Activated CD4-positive, alpha-beta memory T cell treated with anti-CD3 and anti-CD28 coated beads for 36 hours (primary cell): ENCODE measurements around the gene PLXNA2. TPM values are rescaled to one million over a fixed set of nuclear protein-coding genes. Genes with fewer than 3 reads are reported as not detected.

Experiments used
- CTCF ChIA-PET: fragments of 350-600 bp; sonication (Branson Sonifier 250); formaldehyde crosslinking; loops from one replicate; lab custom pipeline; 2021; ENCODE audit warnings: antibody characterized with exemption, inconsistent platforms; lab: Charles Lee
- POLR2A ChIA-PET: fragments of 350-600 bp; sonication (Branson Sonifier 250); formaldehyde crosslinking; loops from one replicate; lab custom pipeline; 2021; ENCODE audit warnings: antibody characterized with exemption; lab: Charles Lee
- DNase-seq: peaks from one replicate; pipeline ENCODE4 v3.0.0-alpha.2; 2020
- H3K27ac Mint-ChIP-seq: one replicate; pipeline ENCODE4 v1.8.0; 2021; ENCODE audit warnings: mixed read lengths
- H3K27me3 Mint-ChIP-seq: one replicate; pipeline ENCODE4 v1.8.0; 2021; ENCODE audit warnings: mixed read lengths
- H3K36me3 Mint-ChIP-seq: one replicate; pipeline ENCODE4 v1.8.0; 2021; ENCODE audit warnings: mixed read lengths
- H3K4me1 Mint-ChIP-seq: one replicate; pipeline ENCODE4 v1.8.0; 2021; ENCODE audit warnings: low read depth, mixed read lengths
- H3K4me3 Mint-ChIP-seq: one replicate; pipeline ENCODE4 v1.8.0; 2021; ENCODE audit warnings: mild to moderate bottlenecking, mixed read lengths
- H3K9me3 Mint-ChIP-seq: one replicate; pipeline ENCODE4 v1.8.0; 2021; ENCODE audit warnings: mixed read lengths
- intact Hi-C: fragments of 100-400 bp; cut with micrococcal nuclease; formaldehyde crosslinking; loops from one replicate; pipeline ENCODE4 v1.15.1; 2023
- total RNA-seq, 2 experiments: library from RNA; stranded (reverse); gene quantifications; one replicate each; pipeline ENCODE4 v1.2.3, GENCODE V29; 2021

Gene PLXNA2
- total RNA-seq, 2 experiments from 2014 or later: 0.29 to 0.34 TPM

DNA sequence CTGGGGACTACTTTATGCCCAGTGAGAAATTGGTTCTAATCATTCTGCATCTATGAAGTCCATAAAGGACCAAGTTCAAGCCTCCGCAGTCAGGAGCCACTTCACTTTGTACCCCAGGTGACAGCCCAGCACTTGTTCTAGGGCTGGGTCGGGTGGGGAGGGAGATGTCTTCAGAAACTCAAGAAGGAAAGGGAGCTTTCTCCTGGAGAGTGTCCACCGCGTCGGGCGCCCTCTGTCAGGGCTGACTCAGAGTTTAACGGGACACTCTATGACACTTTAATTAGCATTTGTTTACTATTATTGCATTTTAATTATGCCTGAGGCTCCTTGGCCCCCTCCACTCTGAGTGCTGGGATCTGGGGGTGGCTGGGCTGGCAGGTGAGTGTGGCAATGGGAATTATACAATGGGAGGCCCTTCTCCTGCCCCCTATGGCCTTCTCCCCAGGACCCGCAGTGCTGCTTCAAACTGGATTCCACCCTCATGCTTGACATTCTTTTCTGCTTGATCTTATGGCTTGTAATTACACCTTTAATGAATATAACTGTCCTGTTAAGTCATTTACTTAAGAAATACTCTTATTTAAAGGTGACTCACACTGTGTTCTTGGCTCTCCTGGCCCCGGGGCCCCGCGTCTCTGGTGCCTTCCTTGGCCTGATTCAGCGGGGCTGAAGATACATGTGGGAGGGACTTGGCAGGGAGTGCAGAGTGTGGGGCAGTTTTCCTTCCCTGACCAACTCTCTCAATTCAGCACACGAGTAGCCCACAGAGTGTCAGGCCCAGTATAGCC is 136.6 kb downstream of the PLXNA2 start:
- no peak for DNase-seq
- ChIA-PET POLR2A (no interaction called here), CTCF (no interaction called here)
- intact Hi-C loops: no loop called here
- H3K9me3 Mint-ChIP-seq: no peaks in the 10 kb centered on the region
- H3K4me3 Mint-ChIP-seq: no peak overlapping the region
- no peaks in the 10 kb centered on the region for H3K27me3 Mint-ChIP-seq
- no peaks in the 10 kb centered on the region for H3K36me3 Mint-ChIP-seq
- H3K27ac Mint-ChIP-seq: no peak overlapping the region
- no peaks in the 10 kb centered on the region for H3K4me1 Mint-ChIP-seq

DNA sequence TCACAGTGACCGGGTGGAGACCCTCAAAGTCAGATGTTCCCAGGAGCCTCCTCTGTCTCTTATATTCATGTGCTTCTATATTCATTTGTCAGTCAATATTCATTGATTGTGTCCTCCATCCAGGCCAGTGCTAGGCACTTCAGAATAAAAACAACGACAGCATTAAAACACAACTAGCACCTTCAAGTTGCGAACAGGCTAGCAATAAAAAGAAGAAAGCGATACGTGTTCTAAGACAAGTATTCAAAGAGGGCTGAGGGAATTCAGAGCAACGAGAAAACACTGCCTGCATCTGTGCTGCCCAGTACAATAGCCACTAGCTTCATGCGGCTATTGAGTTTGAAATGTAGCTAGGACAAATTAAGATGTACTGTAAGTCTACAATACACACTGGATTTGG is 138.0 kb downstream of the PLXNA2 start:
- Mint-ChIP-seq H3K36me3 (no peaks in the 10 kb centered on the region), H3K9me3 (no peaks in the 10 kb centered on the region), H3K27me3 (no peaks in the 10 kb centered on the region), H3K27ac (no peak overlapping the region), H3K4me1 (no peaks in the 10 kb centered on the region), H3K4me3 (no peak overlapping the region)
- no peak for DNase-seq
- POLR2A ChIA-PET: no interaction called here
- CTCF ChIA-PET: interaction anchor here (0.5 kb wide), 1 partner anchor 139 kb away, joined by 3 read pairs; no protein-coding TSS in a partner anchor
- intact Hi-C loops: no loop called here

DNA sequence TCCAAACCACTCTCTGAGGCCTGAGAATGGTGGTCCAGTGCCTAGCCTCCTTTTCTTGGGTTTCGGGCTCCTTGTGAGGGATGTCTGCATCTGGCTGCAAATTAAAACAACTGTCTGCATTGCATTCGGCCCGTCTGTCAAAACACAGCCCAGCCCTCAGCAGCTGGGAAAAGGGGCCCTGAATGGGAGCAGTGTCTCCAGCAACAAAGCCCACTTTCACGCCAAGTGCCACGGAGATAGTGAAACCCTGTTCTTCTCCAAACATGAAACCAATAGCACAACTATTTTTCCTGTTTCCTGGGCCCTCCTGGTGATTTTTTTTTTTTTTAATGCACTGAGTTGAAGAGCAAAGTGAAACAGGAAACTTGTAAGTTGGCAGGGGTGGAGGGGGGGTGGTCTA is 138.4 kb downstream of the PLXNA2 start:
- Mint-ChIP-seq H3K27ac (no peak overlapping the region), H3K27me3 (no peaks in the 10 kb centered on the region), H3K36me3 (no peaks in the 10 kb centered on the region), H3K9me3 (no peaks in the 10 kb centered on the region), H3K4me1 (no peaks in the 10 kb centered on the region), H3K4me3 (no peak overlapping the region)
- CTCF ChIA-PET: no interaction called here
- POLR2A ChIA-PET: no interaction called here
- no peak for DNase-seq
- intact Hi-C loops: no loop called here

DNA sequence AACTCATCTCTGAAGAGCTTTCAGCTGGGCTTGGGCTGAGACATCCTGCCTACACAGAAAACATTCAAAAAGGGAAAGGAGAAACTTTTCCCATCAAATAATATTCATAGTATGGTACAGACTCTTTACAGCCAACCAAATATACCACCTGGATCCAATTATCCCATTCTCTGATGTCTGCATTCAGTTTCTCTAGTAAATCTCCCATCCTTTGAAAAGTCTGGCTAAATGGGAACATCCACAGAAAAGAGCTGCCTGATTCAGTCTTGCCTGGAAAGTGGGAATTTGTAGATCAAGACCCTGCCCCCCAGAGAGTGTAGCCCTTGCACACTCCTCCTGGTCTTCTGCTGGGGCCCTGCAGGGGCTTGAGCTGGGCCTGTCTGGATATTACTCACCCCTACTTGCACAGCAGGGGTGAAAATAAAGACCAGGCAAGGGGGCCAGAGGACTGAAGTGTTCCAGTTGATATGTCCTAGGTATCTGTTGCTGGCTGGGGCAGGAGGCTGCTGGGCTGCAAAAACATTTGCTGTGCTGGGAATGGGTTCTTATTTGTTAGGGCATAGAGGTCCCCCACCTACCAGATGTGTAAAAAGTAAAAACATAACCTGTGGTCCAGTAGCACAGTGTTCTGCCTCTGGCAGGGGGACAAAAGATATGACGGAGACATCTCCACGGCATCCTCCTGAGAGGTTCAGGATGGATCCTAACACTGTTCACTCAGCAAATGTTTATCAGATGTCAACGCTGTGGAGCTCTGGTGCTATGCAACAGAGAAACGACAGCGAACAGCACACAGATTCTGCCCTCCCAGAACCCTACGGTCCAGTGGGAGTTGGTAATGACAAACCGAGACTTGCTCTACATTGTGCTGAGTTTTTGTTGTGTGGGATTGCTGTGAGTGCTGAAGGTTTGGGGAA is 140.3 kb downstream of the PLXNA2 start:
- ChIA-PET POLR2A (no interaction called here), CTCF (interaction anchor here (1.1 kb wide), 1 partner anchor 9 kb away, joined by 3 read pairs; no protein-coding TSS in a partner anchor)
- Mint-ChIP-seq H3K9me3 (no peaks in the 10 kb centered on the region), H3K36me3 (no peaks in the 10 kb centered on the region), H3K4me3 (no peak overlapping the region), H3K27ac (no peak overlapping the region), H3K4me1 (no peaks in the 10 kb centered on the region), H3K27me3 (no peaks in the 10 kb centered on the region)
- DNase-seq: no peak
- intact Hi-C loops: no loop called here

DNA sequence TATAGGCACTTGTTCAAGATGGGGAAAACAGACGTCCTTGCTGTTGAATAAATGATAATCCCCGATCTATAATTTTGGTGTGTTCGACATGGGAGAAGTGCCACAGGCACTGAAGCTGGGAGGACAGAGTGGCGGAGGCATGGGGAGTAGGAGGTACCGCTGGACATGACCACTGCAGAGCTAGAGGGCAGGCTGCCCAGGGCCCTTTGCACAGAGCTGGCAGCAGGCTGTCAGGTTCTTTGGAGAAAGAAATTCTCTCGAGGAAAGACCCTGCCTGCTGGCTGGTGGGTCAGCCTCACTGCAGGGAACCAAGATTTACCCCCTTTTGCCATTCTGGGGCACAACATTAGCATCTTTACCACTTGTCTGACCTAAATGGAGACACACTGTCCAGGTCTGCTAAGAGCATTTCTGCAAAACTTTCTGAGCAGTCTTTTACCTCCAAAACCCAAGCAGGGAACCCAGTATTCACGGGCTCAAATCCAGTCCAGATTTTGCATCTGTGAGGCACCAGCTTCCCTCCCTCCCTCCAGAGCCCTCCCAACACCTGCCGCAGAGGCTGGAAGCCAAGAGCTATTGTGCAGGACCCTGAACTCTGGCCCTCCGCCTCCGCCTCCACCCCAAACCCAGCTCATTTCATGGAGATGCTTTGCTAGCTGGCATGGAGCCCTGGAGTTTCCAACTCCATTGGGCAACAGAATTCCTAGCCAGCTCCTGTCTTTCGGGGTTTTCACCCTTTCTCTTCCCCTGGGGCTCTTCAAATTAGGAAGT is 142.3 kb downstream of the PLXNA2 start:
- no peak overlapping the region for H3K4me3 Mint-ChIP-seq
- H3K4me1 Mint-ChIP-seq: no peaks in the 10 kb centered on the region
- H3K36me3 Mint-ChIP-seq: no peaks in the 10 kb centered on the region
- no peaks in the 10 kb centered on the region for H3K27me3 Mint-ChIP-seq
- no peaks in the 10 kb centered on the region for H3K9me3 Mint-ChIP-seq
- CTCF ChIA-PET: no interaction called here
- intact Hi-C loops: no loop called here
- DNase-seq: no peak
- POLR2A ChIA-PET: interaction anchor here (1.4 kb wide), 1 partner anchor 9 kb away, joined by 3 read pairs; no protein-coding TSS in a partner anchor
- H3K27ac Mint-ChIP-seq: no peak overlapping the region

DNA sequence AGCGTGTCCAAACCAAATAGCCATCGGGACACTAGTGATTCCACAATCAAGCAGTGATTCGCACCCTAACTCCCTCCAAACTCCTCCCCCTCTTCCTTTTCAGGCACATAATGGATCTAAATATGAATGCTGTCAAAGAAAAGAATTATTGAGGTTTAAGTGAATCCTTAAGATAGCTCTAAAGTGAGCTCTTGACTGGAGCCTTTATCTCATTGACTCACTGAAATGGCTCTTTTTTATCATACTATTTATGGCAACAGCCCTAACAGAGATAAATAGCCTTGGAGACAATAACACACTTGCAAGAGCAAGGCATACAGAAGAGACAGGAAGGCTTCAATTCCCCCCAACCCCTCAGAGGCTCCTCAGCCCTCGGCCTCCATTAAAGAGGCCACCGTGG is 143.3 kb downstream of the PLXNA2 start:
- intact Hi-C loops: no loop called here
- Mint-ChIP-seq H3K9me3 (no peaks in the 10 kb centered on the region), H3K4me3 (no peak overlapping the region), H3K27ac (no peak overlapping the region), H3K4me1 (no peaks in the 10 kb centered on the region), H3K27me3 (no peaks in the 10 kb centered on the region), H3K36me3 (no peaks in the 10 kb centered on the region)
- ChIA-PET CTCF (no interaction called here), POLR2A (interaction anchor here (1.4 kb wide), 1 partner anchor 10 kb away, joined by 3 read pairs; no protein-coding TSS in a partner anchor)
- DNase-seq: no peak

DNA sequence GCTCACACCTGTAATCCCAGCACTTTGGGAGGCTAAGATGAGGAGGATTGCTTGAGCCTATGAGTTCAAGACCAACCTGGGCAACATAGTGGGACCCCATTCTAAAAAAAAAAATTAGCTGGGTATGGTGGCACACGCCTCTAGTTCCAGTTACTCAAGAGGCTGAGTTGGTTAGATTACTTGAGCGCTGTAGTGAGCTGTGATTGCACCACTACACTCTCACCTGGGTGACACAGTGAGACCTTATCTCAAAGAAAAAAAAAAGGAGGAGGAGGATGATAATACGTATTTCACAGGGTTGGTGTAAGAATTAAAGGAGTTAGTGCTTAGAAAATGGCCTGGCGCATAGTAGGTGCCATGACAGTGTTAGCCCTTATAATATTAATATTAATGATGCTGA is 144.1 kb downstream of the PLXNA2 start:
- H3K27ac Mint-ChIP-seq: no peak overlapping the region

DNA sequence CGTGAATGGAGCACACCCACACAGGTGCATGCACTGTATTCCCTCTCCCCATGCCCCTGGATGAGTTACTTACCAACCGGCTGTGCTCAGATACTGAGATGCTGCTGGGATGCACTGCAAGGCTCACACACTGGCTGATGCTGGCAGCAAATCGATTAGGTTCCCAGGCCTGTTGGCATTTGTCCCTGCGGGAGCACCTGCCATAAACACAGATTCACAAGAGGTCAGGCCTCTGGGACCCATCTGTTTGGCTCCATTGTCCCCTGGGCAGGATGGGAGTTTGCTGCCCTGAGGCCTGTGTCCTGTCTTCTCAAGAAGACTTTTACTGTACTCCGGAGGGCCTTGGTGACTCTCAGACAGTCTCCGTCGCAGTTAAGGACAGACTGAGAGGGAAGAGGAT is 145.4 kb downstream of the PLXNA2 start:
- DNase-seq: no peak
- H3K9me3 Mint-ChIP-seq: no peaks in the 10 kb centered on the region
- H3K27me3 Mint-ChIP-seq: no peaks in the 10 kb centered on the region
- no peaks in the 10 kb centered on the region for H3K36me3 Mint-ChIP-seq
- H3K4me1 Mint-ChIP-seq: no peaks in the 10 kb centered on the region
- intact Hi-C loops: no loop called here
- ChIA-PET CTCF (no interaction called here), POLR2A (no interaction called here)
- no peak overlapping the region for H3K27ac Mint-ChIP-seq
- H3K4me3 Mint-ChIP-seq: no peak overlapping the region

More for the DNA sequence above, 144.1 kb downstream of the PLXNA2 start:
- ChIA-PET CTCF (no interaction called here), POLR2A (no interaction called here)
- H3K36me3 Mint-ChIP-seq: no peaks in the 10 kb centered on the region
- H3K4me1 Mint-ChIP-seq: no peaks in the 10 kb centered on the region
- H3K4me3 Mint-ChIP-seq: no peak overlapping the region
- no peaks in the 10 kb centered on the region for H3K27me3 Mint-ChIP-seq
- DNase-seq: no peak
- H3K9me3 Mint-ChIP-seq: no peaks in the 10 kb centered on the region
- intact Hi-C loops: no loop called here

DNA sequence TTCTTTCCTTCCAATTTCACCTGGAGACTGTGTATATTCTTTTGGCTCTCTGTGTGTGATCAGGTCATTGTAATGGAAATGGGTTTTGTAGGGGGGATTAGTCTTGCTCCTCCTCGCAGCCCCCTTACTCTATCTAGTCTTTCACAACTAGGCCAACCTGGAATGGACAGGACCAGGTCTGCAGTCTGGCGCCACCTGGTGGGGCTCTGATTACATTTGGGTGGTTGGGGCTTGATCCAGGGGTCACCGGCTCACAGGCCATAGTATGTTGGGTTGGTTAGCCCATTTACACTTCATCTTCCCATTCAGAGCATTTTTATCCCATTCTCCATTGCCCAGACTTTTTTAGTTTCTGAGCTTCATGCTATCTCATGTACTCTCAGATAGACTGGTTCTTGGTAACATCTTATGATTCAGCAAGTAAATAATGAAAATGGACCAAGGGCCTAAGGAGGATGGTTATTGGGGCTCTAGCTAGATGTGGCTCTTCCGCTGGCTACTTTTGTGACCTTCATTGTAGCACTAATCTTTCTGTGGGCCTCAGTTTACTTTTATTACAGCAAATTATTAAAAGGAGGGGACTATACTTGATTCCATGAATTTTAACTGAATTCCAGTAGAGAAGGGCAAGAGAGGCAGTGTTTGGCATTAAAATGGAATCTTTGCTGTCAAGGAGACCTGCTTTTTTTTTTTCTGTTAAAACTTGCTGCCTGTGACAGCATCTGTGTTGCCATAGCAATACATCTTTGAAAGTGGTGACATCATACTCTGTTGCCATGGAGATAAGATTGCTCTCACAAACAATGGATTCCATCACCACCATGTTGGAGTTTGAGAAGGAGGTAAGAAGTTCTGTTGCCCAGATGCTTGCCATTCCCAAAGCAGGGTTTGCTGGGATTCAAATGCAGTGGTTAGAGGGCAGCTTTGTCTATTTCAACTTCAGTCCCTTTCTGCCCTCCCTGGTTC is 150.1 kb downstream of the PLXNA2 start:
- no peaks in the 10 kb centered on the region for H3K27me3 Mint-ChIP-seq
- no peaks in the 10 kb centered on the region for H3K36me3 Mint-ChIP-seq
- no peaks in the 10 kb centered on the region for H3K9me3 Mint-ChIP-seq
- intact Hi-C loops: loop anchor here (1.0 kb wide), 1 partner anchor 73 kb away; no protein-coding TSS in a partner anchor
- no peak overlapping the region for H3K27ac Mint-ChIP-seq
- CTCF ChIA-PET: interaction anchor here (0.7 to 8.0 kb wide), 18 partner anchors 7 to 209 kb away, joined by 3 to 111 read pairs (median 4); partner anchors contain the start of gene PLXNA2
- peak; percentile 70 for DNase-seq
- POLR2A ChIA-PET: interaction anchor here (0.6 kb wide), 1 partner anchor 52 kb away, joined by 3 read pairs; no protein-coding TSS in a partner anchor
- no peak overlapping the region for H3K4me3 Mint-ChIP-seq
- H3K4me1 Mint-ChIP-seq: no peaks in the 10 kb centered on the region

DNA sequence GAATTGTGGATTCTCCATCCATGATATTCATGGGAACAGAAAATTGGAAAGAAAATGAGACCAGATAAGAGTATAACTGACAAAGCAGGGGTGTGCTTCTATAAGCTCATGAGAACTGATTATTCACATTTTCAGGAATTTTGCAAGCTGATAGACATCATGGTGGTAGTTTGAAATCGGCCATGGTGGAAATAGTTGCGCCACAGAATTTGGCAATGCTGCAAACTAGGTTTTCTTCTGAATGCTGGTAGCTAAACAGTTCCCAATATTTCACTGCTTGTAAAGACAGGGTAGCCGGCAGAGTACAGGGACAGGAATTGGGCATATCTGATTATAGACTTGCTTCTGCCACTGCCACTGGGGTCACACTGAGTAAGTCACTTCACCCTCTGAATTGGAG is 151.1 kb downstream of the PLXNA2 start:
- POLR2A ChIA-PET: no interaction called here
- DNase-seq: no peak
- no peaks in the 10 kb centered on the region for H3K27me3 Mint-ChIP-seq
- no peaks in the 10 kb centered on the region for H3K36me3 Mint-ChIP-seq
- no peak overlapping the region for H3K27ac Mint-ChIP-seq
- no peaks in the 10 kb centered on the region for H3K4me1 Mint-ChIP-seq
- H3K9me3 Mint-ChIP-seq: no peaks in the 10 kb centered on the region
- H3K4me3 Mint-ChIP-seq: no peak overlapping the region
- intact Hi-C loops: loop anchor here (1.0 kb wide), 1 partner anchor 72 kb away; no protein-coding TSS in a partner anchor
- CTCF ChIA-PET: interaction anchor here (0.7 to 8.0 kb wide), 10 partner anchors 10 to 208 kb away, joined by 3 to 111 read pairs (median 5); partner anchors contain the start of gene PLXNA2
